ENCODE measurements around the gene CRHR1. TPM values are rescaled to one million over a fixed set of nuclear protein-coding genes. Genes with fewer than 3 reads are reported as not detected.

CRHR1 gene
- total and polyA plus RNA-seq, 10 of the 15 experiments (the other 5 are each of a cell fraction or from before 2014, with no cell fraction given) = 0.08 TPM; not detected in 9

DNA sequence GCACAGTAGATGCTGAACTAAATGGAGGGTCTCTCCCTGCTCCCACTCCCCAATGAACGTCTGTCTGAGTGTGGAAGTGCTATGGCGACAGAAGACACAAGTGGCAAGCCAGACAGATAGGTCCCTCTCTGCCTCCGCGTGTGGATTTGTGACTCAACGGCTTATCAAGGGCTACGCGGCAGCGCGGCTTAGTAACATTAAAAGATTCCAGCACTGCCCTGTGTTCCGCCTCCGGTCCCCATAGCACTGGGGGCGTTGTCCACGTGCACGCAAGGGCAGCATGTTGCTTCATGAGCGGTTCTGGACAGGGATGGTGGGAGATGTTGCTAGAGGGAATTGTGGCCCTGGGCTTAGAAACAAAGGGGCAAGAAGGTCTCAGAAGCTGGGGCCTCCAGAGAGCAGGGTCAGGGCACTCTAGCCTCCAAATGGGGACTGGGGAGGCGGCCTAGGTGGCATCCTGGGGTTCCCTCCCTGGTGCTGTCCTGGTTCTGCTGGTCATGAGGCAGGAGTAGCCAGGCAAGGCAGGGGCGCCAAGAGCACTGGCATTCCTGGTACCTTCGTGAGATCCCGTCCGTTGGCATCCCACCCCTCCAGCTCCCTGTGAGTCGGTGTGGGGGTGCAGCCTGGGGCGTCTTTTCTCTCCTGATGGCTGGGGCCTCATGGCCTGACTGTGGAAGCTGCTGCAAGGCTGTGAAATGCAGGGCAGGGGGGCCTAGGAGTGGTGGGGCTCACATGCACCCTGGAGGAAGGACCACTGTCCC lies 9.1 kb downstream of the CRHR1 start:
- Histone ChIP-seq H2AFZ (ENCODE audit: control insufficient read depth, low read depth, low read length) (no peak overlapping the region), H3K9me3 (replicated peaks; ENCODE audit: control insufficient read depth, insufficient read depth, low read length) (no peaks in the 10 kb centered on the region), H3K4me3 (no peak overlapping the region), H3K27me3 (replicated peaks in 1 of 2; ENCODE audit: control insufficient read depth in 2 of 2, insufficient read depth in 2 of 2, low read length in 1 of 2) (peaks cover 3 to 5% of the 10 kb centered on the region in 2 experiments; a peak in 3 of 4 replicates), H3K27ac (ENCODE audit: control insufficient read depth, insufficient read depth) (no peak overlapping the region), H4K20me1 (ENCODE audit: control insufficient read depth, insufficient read depth) (no peaks in the 10 kb centered on the region), H3K4me2 (ENCODE audit: control insufficient read depth, insufficient read depth) (no peak overlapping the region), H3K9ac (ENCODE audit: control insufficient read depth, insufficient read depth, low read length) (no peak overlapping the region), H3K36me3 (ENCODE audit: control insufficient read depth in 2 of 2, insufficient read depth in 2 of 2, low read length in 1 of 2) (no peaks in the 10 kb centered on the region), H3K79me2 (ENCODE audit: control insufficient read depth, insufficient read depth, low read length) (no peaks in the 10 kb centered on the region), H3K4me1 (ENCODE audit: control insufficient read depth, insufficient read depth, low read length) (no peaks in the 10 kb centered on the region)
- FAIRE-seq (no peak), ATAC-seq (no peak), DNase-seq (ENCODE audit: low read depth, low spot score) (no peak)
- ChIA-PET CTCF (no interaction called here), SMC1A (ENCODE audit: uncharacterized antibody, unreplicated experiment) (interaction anchor here (0.6 kb wide), 1 partner anchor 131 kb away, joined by 3 read pairs; no protein-coding TSS in a partner anchor), POLR2A (no interaction called here), RAD21 (ENCODE audit: unreplicated experiment) (no interaction called here)
- intact Hi-C loops (cut with micrococcal nuclease; ENCODE audit: unreplicated experiment) = no loop called here
- no TSS peak for BruUV-seq (replicated peaks)
- WGBS (ENCODE audit: insufficient coverage, insufficient replicate concordance, low lambda C conversion rate, missing lambda C conversion rate) = 33% methylated on average over 22 of the region's 22 CpGs
- no peak for TF ChIP-seq KDM1A (IDR thresholded peaks at IDR 0.05; ENCODE audit: borderline replicate concordance)
- no peak for TF ChIP-seq FOS (IDR thresholded peaks at IDR 0.05; ENCODE audit: borderline replicate concordance, extremely low read depth, insufficient read length)
- no peak for TF ChIP-seq WRNIP1 (IDR thresholded peaks at IDR 0.05; ENCODE audit: borderline replicate concordance, low read depth, low read length)
- TF ChIP-seq, protein P1, sequence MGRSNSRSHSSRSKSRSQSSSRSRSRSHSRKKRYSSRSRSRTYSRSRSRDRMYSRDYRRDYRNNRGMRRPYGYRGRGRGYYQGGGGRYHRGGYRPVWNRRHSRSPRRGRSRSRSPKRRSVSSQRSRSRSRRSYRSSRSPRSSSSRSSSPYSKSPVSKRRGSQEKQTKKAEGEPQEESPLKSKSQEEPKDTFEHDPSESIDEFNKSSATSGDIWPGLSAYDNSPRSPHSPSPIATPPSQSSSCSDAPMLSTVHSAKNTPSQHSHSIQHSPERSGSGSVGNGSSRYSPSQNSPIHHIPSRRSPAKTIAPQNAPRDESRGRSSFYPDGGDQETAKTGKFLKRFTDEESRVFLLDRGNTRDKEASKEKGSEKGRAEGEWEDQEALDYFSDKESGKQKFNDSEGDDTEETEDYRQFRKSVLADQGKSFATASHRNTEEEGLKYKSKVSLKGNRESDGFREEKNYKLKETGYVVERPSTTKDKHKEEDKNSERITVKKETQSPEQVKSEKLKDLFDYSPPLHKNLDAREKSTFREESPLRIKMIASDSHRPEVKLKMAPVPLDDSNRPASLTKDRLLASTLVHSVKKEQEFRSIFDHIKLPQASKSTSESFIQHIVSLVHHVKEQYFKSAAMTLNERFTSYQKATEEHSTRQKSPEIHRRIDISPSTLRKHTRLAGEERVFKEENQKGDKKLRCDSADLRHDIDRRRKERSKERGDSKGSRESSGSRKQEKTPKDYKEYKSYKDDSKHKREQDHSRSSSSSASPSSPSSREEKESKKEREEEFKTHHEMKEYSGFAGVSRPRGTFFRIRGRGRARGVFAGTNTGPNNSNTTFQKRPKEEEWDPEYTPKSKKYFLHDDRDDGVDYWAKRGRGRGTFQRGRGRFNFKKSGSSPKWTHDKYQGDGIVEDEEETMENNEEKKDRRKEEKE (IDR thresholded peaks at IDR 0.05) = no peak
- no peak for TF ChIP-seq RBBP5 (conservative IDR thresholded peaks at IDR 0.05)
- no peak for TF ChIP-seq CHD1 (IDR thresholded peaks at IDR 0.05; ENCODE audit: low read depth, low read length)
- TF ChIP-seq ZNF274 (IDR thresholded peaks at IDR 0.05; ENCODE audit: insufficient read depth, insufficient read length) = no peak
- TF ChIP-seq, protein P2, sequence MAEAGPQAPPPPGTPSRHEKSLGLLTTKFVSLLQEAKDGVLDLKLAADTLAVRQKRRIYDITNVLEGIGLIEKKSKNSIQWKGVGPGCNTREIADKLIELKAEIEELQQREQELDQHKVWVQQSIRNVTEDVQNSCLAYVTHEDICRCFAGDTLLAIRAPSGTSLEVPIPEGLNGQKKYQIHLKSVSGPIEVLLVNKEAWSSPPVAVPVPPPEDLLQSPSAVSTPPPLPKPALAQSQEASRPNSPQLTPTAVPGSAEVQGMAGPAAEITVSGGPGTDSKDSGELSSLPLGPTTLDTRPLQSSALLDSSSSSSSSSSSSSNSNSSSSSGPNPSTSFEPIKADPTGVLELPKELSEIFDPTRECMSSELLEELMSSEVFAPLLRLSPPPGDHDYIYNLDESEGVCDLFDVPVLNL (IDR thresholded peaks at IDR 0.05; ENCODE audit: low read depth, low read length) = no peak
- no peak for TF ChIP-seq ZSCAN29 (IDR thresholded peaks at IDR 0.05)
- no peak for TF ChIP-seq ZNF384 (IDR thresholded peaks at IDR 0.05; ENCODE audit: borderline replicate concordance, low read depth, low read length)
- no peak for TF ChIP-seq E4F1 (IDR thresholded peaks at IDR 0.05; ENCODE audit: borderline replicate concordance, partially characterized antibody)
- in situ Hi-C loops (cut with MboI) = no loop called here

Data from GM12878 (cell line).